Measurements from ENCODE around the gene NRXN2.
"Not testable (repeated sequence)": the region's sequence is repeated elsewhere in the genome, so short reads cannot be mapped to it uniquely, and the experiment has no call there.

Gene NRXN2

GRCh38 chr11:64601605-64602465, 121.2 kb downstream of the NRXN2 start:
- DNase-seq: no peak

GRCh38 chr11:64600281-64600992, 122.6 kb downstream of the NRXN2 start:
- DNase-seq: no peak

- no peak for DNase-seq
These were observed 123.2 kb downstream of the NRXN2 start for GRCh38 chr11:64599698-64600211.

GRCh38 chr11:64598797-64599697, 124.0 kb downstream of the NRXN2 start:
- no peak for DNase-seq

GRCh38 chr11:64598106-64598796, 124.7 kb downstream of the NRXN2 start:
- no peak for DNase-seq

- DNase-seq: no peak
These were observed 125.3 kb downstream of the NRXN2 start for GRCh38 chr11:64597671-64598101.

GRCh38 chr11:64595922-64596321, 127.1 kb downstream of the NRXN2 start:
- not testable (repeated sequence) for DNase-seq

- no peak for DNase-seq
These were observed 128.6 kb downstream of the NRXN2 start for GRCh38 chr11:64594159-64594939.

- no peak for DNase-seq
These were observed 129.6 kb downstream of the NRXN2 start for GRCh38 chr11:64593156-64594105.

GRCh38 chr11:64592656-64593055, 130.3 kb downstream of the NRXN2 start:
- no peak for DNase-seq

GRCh38 chr11:64592234-64592615, 130.8 kb downstream of the NRXN2 start:
- DNase-seq: no peak

- no peak for DNase-seq
These were observed 131.5 kb downstream of the NRXN2 start for GRCh38 chr11:64591257-64592233.

- DNase-seq: no peak
These were observed 132.2 kb downstream of the NRXN2 start, which contains the start of gene SLC22A12 for GRCh38 chr11:64590763-64591221. TSS of gene SLC22A12 (plus strand) at chr11:64591220. CDS start at chr11:64591557, 337 bp downstream.

- no peak for DNase-seq
These were observed 134.3 kb downstream of the NRXN2 start for GRCh38 chr11:64588701-64589100.

GRCh38 chr11:64586366-64586765, 136.6 kb downstream of the NRXN2 start:
- no peak for DNase-seq

- no peak for DNase-seq
These were observed 137.8 kb downstream of the NRXN2 start for GRCh38 chr11:64585150-64585549.

- DNase-seq: no peak
These were observed 139.4 kb downstream of the NRXN2 start for GRCh38 chr11:64583296-64584262.
